ENCODE measurements around the gene ELMO1.

The ELMO1 gene

GRCh38 chr7:37430640-37431039 lies 18.0 kb downstream of the ELMO1 start:
- DNase-seq = no peak

GRCh38 chr7:37430171-37430570 lies 18.5 kb downstream of the ELMO1 start:
- DNase-seq = no peak

GRCh38 chr7:37429435-37429791 lies 19.3 kb downstream of the ELMO1 start:
- no peak for DNase-seq

- no peak for DNase-seq
These were observed 19.8 kb downstream of the ELMO1 start for GRCh38 chr7:37428681-37429434.

GRCh38 chr7:37427276-37427940 lies 21.3 kb downstream of the ELMO1 start:
- DNase-seq = no peak

DNA sequence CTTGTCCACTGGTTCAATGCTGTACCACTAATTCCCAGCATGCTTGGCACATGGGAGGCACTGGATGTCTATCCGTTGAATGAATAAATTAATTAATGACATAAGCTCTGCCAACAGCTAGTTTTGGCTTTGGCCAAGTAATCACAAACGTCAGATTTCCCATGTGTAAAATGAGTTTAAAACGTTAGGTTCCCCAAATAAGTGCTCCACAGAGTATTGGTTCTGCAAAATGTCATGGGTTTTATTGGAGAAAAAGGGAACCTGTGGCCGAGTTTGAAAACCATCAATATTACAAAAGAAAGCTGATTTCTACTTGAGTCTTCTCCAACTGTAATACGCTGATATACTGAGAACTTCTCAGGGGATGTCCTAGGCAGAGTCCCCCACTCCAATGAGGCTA lies 23.2 kb downstream of the ELMO1 start:
- DNase-seq = no peak

DNA sequence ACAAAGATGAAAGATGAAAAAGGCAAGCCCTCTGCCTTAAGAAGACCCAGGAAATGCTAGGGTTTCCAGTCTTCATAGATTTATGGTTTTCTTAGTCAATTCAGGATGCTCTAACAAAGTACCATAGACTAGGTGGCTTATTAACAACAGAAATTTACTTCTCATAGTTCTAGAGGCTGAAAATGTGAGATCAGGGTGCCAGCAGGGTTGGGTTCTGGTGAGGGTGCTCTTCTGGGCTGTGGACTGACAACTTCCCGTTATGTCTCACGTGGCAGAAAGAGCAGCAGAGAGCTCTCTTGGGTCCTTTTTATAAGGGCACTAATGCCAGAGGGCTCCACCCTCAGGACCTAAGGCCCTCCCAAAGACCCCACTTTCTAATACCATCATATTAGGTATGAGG lies 23.7 kb downstream of the ELMO1 start:
- DNase-seq = no peak

- DNase-seq = no peak
These were observed 24.1 kb downstream of the ELMO1 start for GRCh38 chr7:37424521-37424920.

DNA sequence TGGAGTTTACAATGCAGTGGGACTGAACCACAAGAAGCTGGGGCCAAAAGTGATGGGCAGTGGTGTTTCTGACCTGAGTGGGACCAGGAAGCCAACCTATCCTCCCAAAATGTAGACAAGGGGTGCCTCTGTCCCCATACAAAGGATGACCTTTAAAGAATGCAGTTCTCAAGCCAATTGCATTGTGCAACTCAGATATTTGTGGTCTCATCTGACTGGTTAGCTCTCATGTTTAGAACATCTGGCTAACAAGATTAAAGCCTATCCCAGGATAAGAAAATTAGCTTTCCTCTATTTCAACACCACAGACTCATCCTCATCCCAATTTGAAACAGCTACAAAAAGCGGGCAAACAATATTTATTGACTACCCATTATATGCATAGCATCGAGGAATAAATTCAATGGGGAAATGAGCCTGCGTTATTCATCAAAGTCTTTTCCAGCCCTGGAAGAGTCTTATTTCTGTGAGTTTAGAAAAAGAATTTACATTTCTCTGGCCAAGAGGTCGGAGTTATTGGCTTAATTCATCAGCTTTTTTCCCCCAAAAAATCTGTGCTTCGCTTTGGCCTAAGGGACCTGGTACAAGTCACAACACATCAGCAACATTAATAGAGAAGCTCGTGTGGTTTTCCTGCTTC lies 26.7 kb downstream of the ELMO1 start:
- DNase-seq = no peak

GRCh38 chr7:37420946-37421695 lies 27.5 kb downstream of the ELMO1 start:
- peak; percentile 28 for DNase-seq

- DNase-seq = no peak
These were observed 29.2 kb downstream of the ELMO1 start for GRCh38 chr7:37419496-37419895.

DNA sequence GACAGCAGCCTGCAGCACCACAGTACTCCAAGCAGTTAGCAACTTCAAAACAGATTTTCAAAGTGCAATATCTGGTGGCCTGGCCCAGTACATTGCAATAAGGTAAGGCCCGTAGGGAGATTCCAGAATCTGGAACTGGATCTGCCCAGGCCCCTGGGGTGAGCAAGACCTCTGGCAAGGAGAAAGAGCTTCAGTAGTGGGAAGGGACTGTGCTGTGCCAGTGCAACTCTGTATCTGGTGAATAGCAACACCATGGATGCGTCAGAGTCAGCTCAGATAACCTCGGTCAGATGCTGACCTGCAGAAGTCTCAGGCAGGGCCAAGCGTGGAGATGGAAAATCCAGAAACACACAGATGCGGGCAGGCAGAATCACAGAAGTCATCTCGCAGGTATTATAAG lies 30.3 kb downstream of the ELMO1 start:
- no peak for DNase-seq

DNA sequence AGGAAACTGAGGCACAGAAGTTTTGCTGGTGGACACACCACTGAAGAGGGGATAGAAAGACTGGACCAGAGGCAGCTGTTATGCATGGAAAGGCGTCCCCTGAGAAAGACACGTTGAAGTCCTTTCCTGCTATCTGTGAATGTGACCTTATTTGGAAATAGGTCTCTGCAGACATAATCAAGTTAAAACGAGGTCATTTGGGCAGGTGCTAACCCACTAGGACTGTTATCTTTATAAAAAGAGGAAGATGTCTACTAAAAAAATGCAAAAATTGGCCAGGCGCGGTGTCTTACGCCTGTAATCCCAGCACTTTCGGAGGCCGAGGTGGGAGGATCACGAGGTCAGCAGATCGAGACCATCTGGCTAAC lies 31.6 kb downstream of the ELMO1 start:
- no peak for DNase-seq

DNA sequence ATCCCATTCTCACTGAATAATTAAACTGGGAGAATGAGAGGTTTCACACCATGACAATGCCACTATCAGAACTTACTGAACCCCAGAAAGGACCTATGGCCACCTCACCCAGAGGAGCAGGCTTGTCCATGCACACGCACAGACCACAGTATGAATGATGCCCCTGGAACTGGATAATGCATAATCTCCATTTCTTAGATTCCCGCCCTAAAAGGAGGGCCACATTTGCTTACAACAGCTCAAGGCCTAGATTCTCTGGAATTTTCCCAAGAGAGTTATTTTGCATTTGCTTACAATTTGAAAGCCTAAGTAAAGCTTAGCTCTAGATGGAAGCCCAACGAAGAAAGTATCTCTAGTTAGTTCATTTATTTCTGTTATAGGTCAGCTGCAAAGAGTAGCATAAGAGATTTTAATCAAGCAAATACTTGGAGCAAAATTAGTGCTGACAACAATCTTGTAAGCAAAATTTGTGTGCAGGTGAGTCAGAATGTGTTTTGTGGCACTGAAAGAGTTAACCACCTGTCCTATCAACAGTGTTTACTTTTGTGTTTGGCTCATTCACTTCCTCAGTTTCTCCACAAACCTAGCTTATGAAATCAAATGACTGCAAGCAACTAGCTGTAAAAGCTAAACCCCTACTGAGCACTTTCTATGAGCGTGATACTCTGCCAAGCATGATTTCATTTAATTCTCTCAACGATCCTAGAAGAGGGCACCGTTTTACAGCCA lies 32.1 kb downstream of the ELMO1 start:
- DNase-seq = no peak

DNA sequence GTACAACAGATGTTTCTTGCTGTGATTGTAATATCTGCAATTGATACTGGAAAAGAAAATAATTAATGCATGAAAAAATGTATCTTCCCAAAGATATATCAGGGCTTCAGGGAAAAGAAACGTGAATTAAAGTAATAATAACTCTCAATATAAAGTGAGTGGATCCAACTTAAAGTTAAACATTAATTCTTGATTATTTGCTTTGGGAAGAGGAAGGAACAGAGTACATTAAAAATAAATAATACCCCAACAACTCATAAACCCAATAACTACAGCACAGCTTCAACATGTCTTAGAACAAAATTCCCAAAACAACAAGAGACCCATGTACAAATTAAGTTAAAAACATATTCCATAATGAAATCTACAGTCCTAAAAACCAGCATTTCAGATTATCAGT lies 33.0 kb downstream of the ELMO1 start:
- no peak for DNase-seq

DNA sequence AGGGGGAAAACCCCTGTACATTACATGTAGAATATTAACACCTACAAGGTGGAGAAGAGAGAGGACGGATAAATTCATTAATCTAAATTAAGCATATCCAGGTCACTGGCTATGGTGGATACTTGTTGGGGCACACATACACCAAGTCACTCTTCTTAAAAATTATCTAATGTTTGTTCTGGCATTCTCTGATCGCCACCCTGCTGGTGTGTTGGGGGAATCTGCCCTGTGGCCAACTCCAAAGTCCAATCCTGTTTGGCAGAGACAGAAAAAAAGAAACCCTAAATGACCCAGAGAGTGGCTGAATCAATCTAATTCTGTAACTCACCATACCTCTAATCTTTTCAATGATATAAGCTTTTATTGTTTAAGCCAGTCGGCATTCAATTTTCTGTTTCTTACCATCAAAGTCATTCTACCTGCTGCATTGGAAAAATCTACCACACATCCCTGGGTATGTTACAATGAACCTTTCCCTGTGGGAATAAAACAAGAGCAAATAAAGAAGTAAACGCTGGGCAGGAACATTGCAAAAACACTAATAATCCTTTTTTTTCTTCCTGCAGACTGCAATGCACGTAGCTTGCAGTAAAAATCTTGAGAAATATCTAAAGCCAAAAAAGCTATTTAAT lies 34.2 kb downstream of the ELMO1 start:
- no peak for DNase-seq

DNA sequence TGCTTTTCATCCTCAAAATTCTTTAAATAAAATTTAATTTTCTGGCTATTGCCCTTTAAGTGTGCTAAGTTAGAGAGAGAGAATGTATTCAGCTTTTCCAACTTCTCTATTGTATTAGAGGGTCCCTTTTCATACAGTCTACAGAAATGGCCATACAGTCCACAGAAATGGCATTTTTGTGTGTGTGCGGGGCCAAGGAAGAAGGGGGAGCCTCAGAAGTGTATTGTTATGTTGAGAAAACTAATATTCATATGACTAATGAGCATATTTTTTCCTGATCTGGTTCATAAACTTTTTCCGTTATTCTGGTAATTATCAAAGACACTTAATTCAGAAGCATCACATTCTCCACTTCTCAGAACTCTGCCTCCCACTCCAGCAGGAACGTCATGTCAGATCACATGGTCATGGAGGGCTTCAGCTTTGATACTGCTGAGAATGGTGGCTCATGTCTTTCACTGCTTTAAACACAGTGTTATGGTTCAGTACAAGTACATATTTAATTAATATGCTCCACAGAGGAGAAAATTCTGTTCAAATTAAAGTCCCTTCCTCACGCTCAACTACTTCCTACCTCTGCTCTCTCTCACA lies 37.1 kb downstream of the ELMO1 start:
- DNase-seq = no peak

- no peak for DNase-seq
These were observed 38.1 kb downstream of the ELMO1 start for GRCh38 chr7:37410305-37411229.

- no peak for DNase-seq
These were observed 39.2 kb downstream of the ELMO1 start for GRCh38 chr7:37409461-37409860.

GRCh38 chr7:37408291-37409228 lies 40.1 kb downstream of the ELMO1 start:
- no peak for DNase-seq

Data from midbrain (tissue), 1 donor.